Fibroblast of skin of right quadriceps (primary cell): ENCODE data around the gene MAP2.
A peak's percentile ranks its signal among the peaks of the same experiment; 100 is the strongest.

ENCODE experiments used
- DNase-seq: peaks from one replicate; pipeline ENCODE4 v3.0.0-alpha.2; 2013

Gene MAP2

GRCh38 chr2:209663656-209664055, 239.8 kb downstream of the MAP2 start:
- DNase-seq, result no peak

GRCh38 chr2:209666296-209666695, 242.4 kb downstream of the MAP2 start:
- DNase-seq, result no peak

- no peak for DNase-seq
Measured at GRCh38 chr2:209671020-209671680, 247.3 kb downstream of the MAP2 start.

- DNase-seq, result no peak
Measured at GRCh38 chr2:209673811-209674210, 250.0 kb downstream of the MAP2 start.

GRCh38 chr2:209680596-209680995, 256.7 kb downstream of the MAP2 start:
- no peak for DNase-seq

- no peak for DNase-seq
Measured at GRCh38 chr2:209681201-209681735, 257.4 kb downstream of the MAP2 start.

GRCh38 chr2:209682646-209683045, 258.8 kb downstream of the MAP2 start:
- DNase-seq, result no peak

GRCh38 chr2:209685340-209685739, 261.5 kb downstream of the MAP2 start:
- DNase-seq, result no peak

GRCh38 chr2:209685963-209686362, 262.1 kb downstream of the MAP2 start:
- DNase-seq, result no peak

- no peak for DNase-seq
Measured at GRCh38 chr2:209686448-209686847, 262.6 kb downstream of the MAP2 start.

GRCh38 chr2:209687323-209687969, 263.6 kb downstream of the MAP2 start:
- peak; percentile 6 for DNase-seq

- no peak for DNase-seq
Measured at GRCh38 chr2:209688385-209688784, 264.5 kb downstream of the MAP2 start.

- DNase-seq, result no peak
Measured at GRCh38 chr2:209690029-209690754, 266.3 kb downstream of the MAP2 start.

GRCh38 chr2:209694748-209695147, 270.9 kb downstream of the MAP2 start:
- no peak for DNase-seq

- DNase-seq, result no peak
Measured at GRCh38 chr2:209696836-209697711, 273.2 kb downstream of the MAP2 start.

- no peak for DNase-seq
Measured at GRCh38 chr2:209702775-209703174, 278.9 kb downstream of the MAP2 start.

- no peak for DNase-seq
Measured at GRCh38 chr2:209713219-209713618, 289.4 kb downstream of the MAP2 start.

- no peak for DNase-seq
Measured at GRCh38 chr2:209719034-209719433, 295.2 kb downstream of the MAP2 start.

GRCh38 chr2:209721497-209721896, 297.6 kb downstream of the MAP2 start:
- peak; percentile 27 for DNase-seq

GRCh38 chr2:209726311-209726710, 302.5 kb downstream of the MAP2 start:
- no peak for DNase-seq

- no peak for DNase-seq
Measured at GRCh38 chr2:209727077-209727476, 303.2 kb downstream of the MAP2 start.

GRCh38 chr2:209734805-209735204, 311.0 kb downstream of the MAP2 start:
- no peak for DNase-seq

GRCh38 chr2:209741953-209742352, 318.1 kb downstream of the MAP2 start:
- no peak for DNase-seq
